Activated CD4-positive, CD25-positive, alpha-beta regulatory T cell treated with anti-CD3 and anti-CD28 coated beads, Interleukin-2, amount 50 U/mL, for 72 hours (primary cell): Measurements from ENCODE around the gene SLC38A8.

Experiments
- DNase-seq: peaks from one replicate; pipeline ENCODE4 v3.0.0; 2021

The SLC38A8 gene

GRCh38 chr16:84047626-84048025 is 5.0 kb upstream of the SLC38A8 start:
- DNase-seq = no peak

GRCh38 chr16:84047206-84047605 is 4.6 kb upstream of the SLC38A8 start:
- no peak for DNase-seq

- no peak for DNase-seq
Observed at GRCh38 chr16:84045818-84046470, 3.3 kb upstream of the SLC38A8 start.

- DNase-seq = no peak
Observed at GRCh38 chr16:84045001-84045817, 2.6 kb upstream of the SLC38A8 start.

GRCh38 chr16:84044118-84044488 is 1.5 kb upstream of the SLC38A8 start:
- no peak for DNase-seq

- DNase-seq = no peak
Observed at GRCh38 chr16:84043486-84044117, 1.0 kb upstream of the SLC38A8 start.

GRCh38 chr16:84042879-84043485 is 387 bp upstream of the SLC38A8 start:
- DNase-seq = no peak

- DNase-seq = no peak
Observed at GRCh38 chr16:84041881-84042280, 714 bp downstream of the SLC38A8 start.

- DNase-seq = no peak
Observed at GRCh38 chr16:84040823-84041820, 1.5 kb downstream of the SLC38A8 start.

- no peak for DNase-seq
Observed at GRCh38 chr16:84040226-84040822, 2.3 kb downstream of the SLC38A8 start.

- no peak for DNase-seq
Observed at GRCh38 chr16:84039696-84040095, 2.9 kb downstream of the SLC38A8 start.

- DNase-seq = no peak
Observed at GRCh38 chr16:84038469-84038868, 4.1 kb downstream of the SLC38A8 start.

GRCh38 chr16:84036982-84037425 is 5.6 kb downstream of the SLC38A8 start:
- no peak for DNase-seq

- DNase-seq = no peak
Observed at GRCh38 chr16:84036131-84036530, 6.5 kb downstream of the SLC38A8 start.

- no peak for DNase-seq
Observed at GRCh38 chr16:84034516-84034915, 8.1 kb downstream of the SLC38A8 start.

GRCh38 chr16:84033251-84034195 is 9.1 kb downstream of the SLC38A8 start:
- no peak for DNase-seq

GRCh38 chr16:84032458-84033178 is 10.0 kb downstream of the SLC38A8 start:
- no peak for DNase-seq

- no peak for DNase-seq
Observed at GRCh38 chr16:84031556-84031955, 11.0 kb downstream of the SLC38A8 start.

GRCh38 chr16:84029297-84030047 is 13.1 kb downstream of the SLC38A8 start:
- DNase-seq = no peak
